Posterior cingulate gyrus (tissue), 11 donors: ENCODE data around the gene SPTBN4.
"Not testable (repeated sequence)": the region's sequence is repeated elsewhere in the genome, so short reads cannot be mapped to it uniquely, and the experiment has no call there.

Source experiments
- DNase-seq, 10 donors: peaks; one replicate each; pipeline versions ENCODE4 v3.0.0 to v3.0.0-alpha.2; 2020 to 2021; ENCODE audit warnings: mixed read lengths in 3 of 10
- intact Hi-C: fragments of 100-400 bp; cut with DNase I; formaldehyde crosslinking; loops from one replicate; pipeline ENCODE4 v1.15.1; 2023

Gene SPTBN4

DNA sequence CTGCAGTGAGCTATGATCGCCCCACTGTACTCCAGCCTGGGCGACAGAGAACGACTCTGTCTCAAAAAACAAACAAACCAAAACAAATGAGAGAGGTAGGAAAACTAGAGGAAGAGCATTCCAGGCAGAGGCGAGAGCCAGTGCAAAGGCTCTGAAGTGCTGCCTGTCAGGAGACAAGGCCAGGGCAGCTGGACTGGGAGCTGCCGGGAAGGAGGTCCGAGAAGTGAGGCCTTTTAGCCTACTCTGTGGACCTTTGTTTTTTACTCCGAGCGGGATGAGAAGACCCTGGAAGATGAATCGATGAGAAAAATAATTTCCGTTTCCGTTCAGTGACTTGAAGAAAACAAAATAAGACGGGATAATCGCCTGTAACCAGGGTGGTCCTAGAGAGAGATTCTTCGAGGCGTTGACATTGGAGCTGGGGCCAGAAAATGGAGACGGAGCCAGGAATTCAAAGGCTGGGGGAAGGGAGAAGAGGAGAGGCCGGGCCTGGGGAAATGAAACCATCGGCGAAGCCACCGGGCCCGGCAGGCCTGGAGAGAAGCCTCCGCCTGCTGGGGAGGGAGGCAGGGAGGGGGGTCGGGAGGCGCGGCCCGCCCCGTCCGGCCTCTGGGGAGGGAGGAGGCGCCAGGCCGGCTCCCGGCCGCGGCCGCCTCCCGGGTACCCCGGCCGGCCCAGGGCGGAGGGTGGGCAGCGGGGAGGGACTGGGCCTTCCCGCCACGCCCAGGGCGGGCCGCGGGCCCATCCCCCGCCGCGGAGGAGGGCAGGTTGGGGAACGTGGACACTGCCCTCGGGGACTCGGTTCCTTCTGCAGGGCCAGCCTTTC lies 33.2 kb upstream of the SPTBN4 start:
- intact Hi-C loops = no loop called here
- DNase-seq = peak; percentile 64 to 96 (median 72)

- DNase-seq = no peak
- intact Hi-C loops = no loop called here
Measured at GRCh38 chr19:40438284-40438683, 28.5 kb upstream of the SPTBN4 start.

GRCh38 chr19:40441719-40442253 lies 25.0 kb upstream of the SPTBN4 start:
- intact Hi-C loops = no loop called here
- DNase-seq = no peak

DNA sequence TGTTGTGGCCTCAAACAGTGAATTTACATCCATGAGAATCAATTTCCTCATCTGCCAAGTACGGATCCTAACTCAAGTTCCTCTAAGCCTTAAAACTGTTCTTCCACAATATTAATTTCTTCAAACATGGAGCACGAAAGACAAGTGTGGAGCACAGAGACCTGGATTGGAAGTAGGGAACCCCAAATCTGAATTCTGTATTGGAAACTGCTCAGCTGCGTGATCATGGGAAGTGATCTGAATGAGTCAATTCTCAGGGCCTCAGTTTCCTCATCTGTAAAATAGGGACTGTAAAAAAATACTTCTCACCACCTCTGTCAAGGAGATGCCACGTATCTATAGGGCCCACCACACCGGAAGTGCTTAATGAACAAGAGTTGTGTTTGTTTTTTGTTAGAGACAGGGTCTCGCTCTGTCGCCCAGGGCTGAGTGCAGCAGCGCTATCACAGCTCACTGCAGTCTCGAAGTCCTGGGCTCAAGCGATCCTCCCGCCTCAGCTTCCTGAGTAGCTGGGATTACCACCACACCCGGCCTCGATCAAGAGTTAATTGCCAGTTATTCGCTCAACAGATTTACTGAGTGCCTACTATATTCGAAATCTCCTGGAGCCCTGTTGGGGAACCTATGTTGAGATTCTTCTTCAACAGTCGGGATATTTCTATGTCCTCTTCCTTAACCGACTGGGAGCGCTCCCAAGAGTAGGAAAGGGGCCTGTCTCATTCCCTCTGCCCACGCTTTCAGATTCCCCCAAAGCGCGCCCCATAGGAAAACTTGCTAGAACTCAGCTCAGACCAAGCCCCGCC lies 24.3 kb upstream of the SPTBN4 start:
- intact Hi-C loops = loop anchor here (1.0 kb wide), 2 partner anchors 16 to 23 kb away; partner anchors contain the start of gene BLVRB
- DNase-seq = no peak

DNA sequence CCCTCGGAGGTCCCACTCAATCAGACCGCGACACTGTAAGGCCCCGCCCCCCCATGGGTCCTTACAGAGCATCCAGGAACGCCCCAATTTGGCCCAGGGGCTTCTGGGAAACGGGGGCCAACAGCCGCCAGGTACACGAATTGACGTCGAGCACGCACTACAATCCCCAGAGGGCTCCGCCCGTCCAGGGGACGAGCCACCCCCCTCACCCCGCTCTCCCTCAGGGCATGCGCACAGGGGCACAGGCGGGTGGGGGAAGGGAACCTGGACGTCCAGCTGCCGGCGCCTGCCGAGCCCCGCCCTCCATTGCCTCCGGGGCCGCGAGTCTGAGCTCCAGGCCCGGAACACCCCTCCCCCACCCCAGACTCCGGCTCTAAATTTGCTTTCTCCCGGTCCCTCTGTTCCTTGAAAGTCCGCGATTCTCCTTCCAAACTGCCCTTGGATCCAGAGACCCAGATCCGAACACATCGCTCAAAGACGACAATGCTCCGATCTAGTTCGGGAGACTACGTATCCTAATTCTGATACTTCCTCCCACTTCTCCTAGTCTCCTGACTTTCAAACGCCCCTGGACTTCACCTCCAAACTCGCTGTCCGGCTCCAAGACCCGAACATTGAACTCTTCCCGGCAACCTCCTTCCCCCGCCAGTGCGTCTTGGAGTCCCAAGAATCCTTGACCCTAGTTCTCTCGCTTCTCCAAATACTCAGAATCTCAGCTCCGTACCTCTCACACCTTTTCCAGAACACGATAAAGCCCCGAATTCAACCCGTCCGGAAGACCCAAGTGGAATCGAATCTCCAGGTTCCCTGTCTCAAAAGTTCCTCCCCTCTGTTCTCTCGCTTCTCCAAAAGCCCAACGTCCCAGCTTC lies 23.4 kb upstream of the SPTBN4 start:
- intact Hi-C loops = loop anchor here (1.0 kb wide), 2 partner anchors 17 to 22 kb away; partner anchors contain the start of gene BLVRB

DNA sequence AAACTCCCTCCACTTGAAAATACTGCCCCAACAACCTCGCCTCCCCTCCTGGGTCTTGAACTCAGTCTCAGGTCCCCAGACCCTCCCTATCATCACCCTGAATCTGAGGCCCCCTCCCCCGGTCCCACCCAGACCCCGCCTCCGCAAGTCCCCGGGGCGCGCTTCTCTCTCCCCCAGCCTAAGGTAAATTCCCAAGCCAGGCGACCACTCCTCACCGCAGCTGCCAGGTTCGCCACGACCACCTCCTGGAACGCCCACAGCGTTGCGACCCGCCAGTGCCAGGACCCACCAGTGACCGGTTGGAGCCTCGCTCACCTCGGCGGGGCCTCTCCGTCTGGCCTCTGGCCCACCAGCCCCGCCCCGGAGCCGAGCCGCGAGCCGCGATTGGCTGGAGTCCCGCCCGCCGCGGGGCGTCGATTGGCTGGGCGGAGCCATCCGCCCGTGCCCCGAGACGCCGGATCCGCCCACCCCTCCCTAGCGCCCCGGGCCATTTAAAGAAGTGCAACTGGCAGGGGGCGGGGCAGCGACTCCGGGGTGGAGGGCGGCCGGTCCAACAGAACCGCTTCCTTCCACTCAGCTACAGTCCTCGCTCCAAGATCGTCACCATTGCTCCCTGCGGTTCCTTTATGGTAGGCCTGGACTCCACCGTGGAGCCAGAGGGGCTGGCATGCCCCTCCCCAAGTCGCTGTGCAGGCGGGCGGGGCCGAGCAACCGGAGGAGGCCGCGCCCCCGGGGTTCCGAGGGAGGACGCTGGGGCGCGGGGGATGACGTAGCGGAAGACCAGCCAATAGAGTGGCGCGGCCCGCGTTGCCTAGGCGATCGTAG lies 22.6 kb upstream of the SPTBN4 start, which contains the start of gene SERTAD3:
Gene SERTAD3 (minus strand): TSS at position 336 of the 825 bp plus-strand sequence. CDS start 2,255 bp downstream, outside the sequence.
- intact Hi-C loops = loop anchor here (1.0 kb wide), 2 partner anchors 18 to 21 kb away; partner anchors contain the start of gene BLVRB
- peak; percentile 92 to 99 (median 96) for DNase-seq

More for the DNA sequence above, 23.4 kb upstream of the SPTBN4 start:
- peak; percentile 92 to 100 (median 97) for DNase-seq

DNA sequence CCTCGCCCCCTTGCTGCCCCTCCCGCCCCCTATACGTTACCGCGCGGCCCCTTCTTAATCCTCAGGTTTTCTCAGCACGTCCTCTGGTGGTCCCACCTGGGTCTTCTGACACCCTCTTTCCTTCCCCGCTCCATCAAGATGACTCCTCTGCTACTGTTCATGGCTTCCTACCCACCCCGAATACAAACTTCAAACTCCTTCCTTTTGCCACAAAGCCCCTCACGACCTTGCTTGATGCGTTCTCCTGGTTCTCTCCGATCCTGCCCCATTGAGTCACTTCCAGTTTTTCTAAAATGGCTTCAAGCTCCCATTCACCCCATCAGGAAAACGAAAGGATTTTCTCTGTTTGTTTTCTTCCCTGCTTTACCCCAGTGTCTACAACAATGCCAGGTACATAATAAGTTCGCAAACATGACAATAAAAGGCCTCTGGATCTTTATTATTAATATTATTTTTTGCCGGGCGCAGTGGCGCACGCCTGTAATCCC lies 21.9 kb upstream of the SPTBN4 start:
- no peak for DNase-seq
- intact Hi-C loops = no loop called here

DNA sequence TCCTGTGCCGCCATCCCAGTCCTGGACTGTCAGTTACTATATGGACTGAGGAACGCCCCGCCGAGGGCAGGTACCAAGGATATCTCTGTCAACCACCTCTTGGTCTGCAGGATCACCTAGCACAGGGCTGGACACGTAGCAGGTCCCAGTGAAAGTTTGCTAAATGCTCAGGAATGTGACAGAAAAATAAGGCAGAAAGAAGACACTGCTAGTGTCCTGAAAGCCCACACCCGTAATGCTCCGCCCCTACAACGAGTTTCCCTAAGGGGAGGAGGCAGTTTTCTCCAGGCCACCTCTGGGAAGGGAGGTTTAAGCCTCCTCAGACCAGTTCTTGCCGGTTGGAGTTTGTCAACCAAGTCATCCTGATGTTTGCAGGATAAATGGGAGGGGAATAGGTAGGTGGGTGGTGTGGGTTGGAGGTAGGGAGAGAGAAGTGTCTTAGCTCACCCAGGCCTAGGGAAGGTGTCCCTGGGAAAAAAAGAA lies 21.0 kb upstream of the SPTBN4 start:
- intact Hi-C loops = no loop called here
- no peak for DNase-seq

DNA sequence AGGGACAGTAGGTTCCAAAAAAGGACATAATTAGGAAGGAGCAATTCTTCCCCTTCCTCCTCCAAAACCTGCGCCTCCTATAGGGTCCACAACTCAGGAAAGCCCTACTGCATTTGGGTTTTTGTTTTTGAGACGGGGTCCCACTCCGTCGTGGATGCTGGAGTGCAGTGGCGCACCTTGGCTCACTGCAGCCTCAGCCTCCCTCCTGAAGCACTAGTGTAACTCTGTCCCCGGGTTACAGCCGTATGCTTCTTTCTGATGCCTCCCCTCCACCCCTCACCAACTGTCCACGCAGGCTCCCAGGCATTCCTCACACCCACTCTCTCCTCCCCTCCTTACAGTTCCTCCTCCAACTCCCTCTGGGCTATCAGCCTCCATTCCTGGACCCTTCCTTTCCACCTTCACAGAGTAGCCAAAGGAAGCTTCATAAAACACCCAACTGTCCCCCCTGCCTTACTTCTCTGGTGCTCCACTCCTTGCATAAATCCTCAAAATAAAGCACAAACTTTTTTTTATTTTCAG lies 20.5 kb upstream of the SPTBN4 start:
- DNase-seq = no peak
- intact Hi-C loops = no loop called here

- intact Hi-C loops = no loop called here
Measured at GRCh38 chr19:40449506-40449905, 17.3 kb upstream of the SPTBN4 start.

DNA sequence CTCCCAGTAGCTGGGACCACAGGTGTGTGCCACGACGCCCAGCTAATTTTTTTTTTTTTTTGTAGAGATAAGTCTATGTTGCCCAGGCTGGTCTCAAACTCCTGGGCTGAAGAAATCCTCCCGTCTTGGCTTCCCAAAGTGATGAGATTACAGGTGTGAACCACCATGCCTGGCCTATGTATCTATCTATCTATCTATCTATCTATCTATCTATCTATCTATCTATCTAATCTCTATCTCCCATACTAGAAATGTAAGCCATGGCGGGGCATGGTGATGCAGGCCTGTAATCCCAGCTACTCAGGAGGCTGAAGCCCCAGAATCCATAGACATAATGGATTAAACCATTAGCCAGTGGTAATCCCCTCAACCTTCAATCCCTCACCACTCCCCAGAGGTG lies 16.1 kb upstream of the SPTBN4 start:
- no peak for DNase-seq
- intact Hi-C loops = no loop called here

More at GRCh38 chr19:40449506-40449905, 17.3 kb upstream of the SPTBN4 start:
- DNase-seq = no peak

GRCh38 chr19:40452016-40452415 lies 14.8 kb upstream of the SPTBN4 start:
- DNase-seq = no peak

DNA sequence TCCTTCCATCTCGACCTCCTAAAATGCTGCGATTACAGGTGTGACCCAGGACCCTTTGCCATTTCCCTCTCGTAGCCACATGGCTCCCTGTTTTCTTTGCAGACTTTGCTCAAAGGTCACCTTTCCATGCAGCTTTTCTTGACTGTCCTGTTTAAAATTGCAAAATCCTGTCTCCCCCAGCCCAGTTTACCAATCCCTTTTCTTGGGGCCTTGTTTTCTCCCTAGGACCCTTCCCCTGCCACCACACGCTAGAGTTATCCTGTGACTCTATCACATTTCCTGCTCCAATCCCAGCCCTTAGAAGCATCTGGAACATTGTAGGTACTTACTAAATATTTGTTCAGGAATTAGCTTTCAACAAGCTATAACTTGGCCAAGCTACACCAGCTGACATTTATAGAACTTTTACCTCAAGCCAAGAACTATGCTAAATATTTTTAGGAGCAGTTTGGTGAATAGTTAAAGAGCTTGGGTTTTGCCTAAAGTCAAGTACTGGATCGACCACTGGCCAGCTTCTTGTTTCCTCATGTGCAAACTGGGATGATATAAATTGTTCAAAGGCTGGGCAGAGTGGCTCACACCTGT lies 13.6 kb upstream of the SPTBN4 start:
- no peak for DNase-seq
- intact Hi-C loops = no loop called here

More at GRCh38 chr19:40452016-40452415, 14.8 kb upstream of the SPTBN4 start:
- intact Hi-C loops = no loop called here

DNA sequence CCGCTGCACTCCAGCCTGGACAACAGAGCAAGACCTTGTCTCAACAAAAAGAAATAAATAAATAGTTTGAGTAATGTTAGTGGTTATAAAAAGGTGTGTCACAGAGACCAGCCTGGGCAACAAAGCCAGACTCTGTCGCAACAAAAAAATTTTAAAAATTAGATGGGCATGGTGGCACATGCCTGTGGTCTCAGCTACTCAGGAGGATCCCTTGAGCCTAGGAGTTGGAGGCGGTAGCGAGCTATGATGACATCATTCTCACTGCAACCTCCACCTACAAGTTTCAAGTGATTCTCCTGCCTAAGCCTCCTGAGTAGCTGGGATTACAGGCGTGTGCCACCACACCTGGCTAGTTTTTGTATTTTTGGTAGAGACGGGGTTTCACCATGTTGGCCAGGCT lies 12.9 kb upstream of the SPTBN4 start:
- intact Hi-C loops, DNase-seq: not testable (repeated sequence)

- intact Hi-C loops = no loop called here
- DNase-seq = no peak
Measured at GRCh38 chr19:40457048-40457447, 9.8 kb upstream of the SPTBN4 start.

- intact Hi-C loops = no loop called here
- no peak for DNase-seq
Measured at GRCh38 chr19:40457953-40458596, 8.7 kb upstream of the SPTBN4 start.

GRCh38 chr19:40458597-40458974 lies 8.2 kb upstream of the SPTBN4 start:
- DNase-seq = peak in 1 of 10 donors; percentile 3
- intact Hi-C loops = no loop called here

DNA sequence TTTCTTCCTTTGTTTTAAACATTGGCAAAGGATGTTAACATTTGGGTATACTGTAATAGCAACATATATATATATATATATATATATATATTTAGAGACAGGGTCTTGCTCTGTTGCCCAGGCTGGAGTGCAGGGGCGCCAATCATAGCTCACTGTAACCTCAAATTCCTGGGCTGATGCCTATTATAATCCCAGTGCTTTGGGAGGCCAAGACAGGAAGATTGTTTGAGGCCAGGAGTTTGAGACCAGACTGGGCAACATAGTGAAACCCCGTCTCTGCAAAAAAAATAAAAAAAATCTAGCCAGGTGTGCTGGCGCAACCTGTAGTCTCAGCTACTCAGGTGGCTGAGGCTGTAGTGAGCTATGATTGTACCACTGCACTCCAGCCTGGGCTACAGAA lies 6.6 kb upstream of the SPTBN4 start:
- no peak for DNase-seq
- intact Hi-C loops = no loop called here
